H7 (cell line): ENCODE results near the gene EPHB1. TPM values are rescaled to one million over a fixed set of nuclear protein-coding genes. Genes with fewer than 3 reads are reported as not detected.
"Not testable (repeated sequence)": the region's sequence is repeated elsewhere in the genome, so short reads cannot be mapped to it uniquely, and the experiment has no call there.

ENCODE experiments used
- DNase-seq: peaks from one replicate; pipeline ENCODE4 v3.0.0; 2012
- H3K27me3 ChIP-seq: 2 replicates; pipeline ENCODE4 v1.6.0; 2011; ENCODE audit warnings: mild to moderate bottlenecking, low read length; ENCODE audit not compliant: control insufficient read depth, insufficient read depth
- H3K36me3 ChIP-seq: replicated peaks from 2 replicates; pipeline ENCODE4 v1.5.1; 2011; ENCODE audit warnings: low read length; ENCODE audit not compliant: control insufficient read depth, insufficient read depth
- H3K4me3 ChIP-seq: 2 replicates; pipeline ENCODE4 v1.5.1; 2011; ENCODE audit warnings: low read depth, mild to moderate bottlenecking, control low read depth, low read length, moderate library complexity; ENCODE audit not compliant: insufficient read depth
- total RNA-seq: library from RNA; depleted of rRNA; stranded (reverse); fragments of >200 nt; shearing (Covaris generic); gene quantifications from 2 replicates; pipeline ENCODE4 v1.2.3, GENCODE V29; 2014

The EPHB1 gene
- total RNA-seq, 1 experiment from 2014 or later = 3.3 TPM

DNA sequence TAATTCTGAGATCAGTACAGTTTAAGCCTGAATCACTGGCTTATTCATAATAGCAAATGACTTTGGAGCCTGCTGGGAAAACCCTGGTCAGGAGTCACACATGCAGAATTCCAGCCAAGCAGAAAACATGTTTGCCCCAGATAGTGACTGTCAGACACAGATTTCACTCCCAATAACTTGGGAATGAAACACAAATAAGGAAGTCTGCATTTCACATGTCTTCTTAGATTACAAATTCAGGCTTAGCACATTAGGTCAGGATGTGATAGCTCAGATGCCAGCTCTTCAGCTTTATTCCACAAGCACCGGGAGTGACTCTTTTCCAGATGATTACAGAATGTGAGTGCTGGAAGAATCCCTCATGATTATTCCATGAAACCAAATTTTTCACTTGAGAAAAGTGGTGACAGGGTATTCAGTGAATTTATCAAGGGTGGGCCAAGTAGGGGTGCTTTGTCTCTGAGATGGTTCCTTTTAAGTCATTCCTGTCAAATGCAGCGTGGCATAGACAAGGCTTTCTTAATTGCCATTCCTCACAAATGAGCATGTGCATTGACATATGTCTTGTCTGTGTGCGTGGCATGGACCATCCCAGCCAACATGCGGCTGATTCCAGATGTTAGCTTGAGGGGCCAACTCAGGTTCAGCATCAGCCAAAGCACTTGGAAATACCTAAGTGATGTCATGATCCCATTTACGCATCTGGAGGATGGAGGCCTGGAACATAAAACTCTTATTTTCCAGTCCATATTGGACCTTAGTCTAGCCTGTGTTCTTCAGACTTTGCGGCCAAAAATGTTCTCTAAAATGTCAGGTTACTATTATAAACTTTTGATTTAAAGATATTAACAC, 191.0 kb downstream of the EPHB1 start:
- Histone ChIP-seq H3K36me3 (no peaks in the 10 kb centered on the region), H3K27me3 (no peaks in the 10 kb centered on the region; the same call in 1 of the 2 replicates), H3K4me3 (no peak overlapping the region)
- DNase-seq = no peak

DNA sequence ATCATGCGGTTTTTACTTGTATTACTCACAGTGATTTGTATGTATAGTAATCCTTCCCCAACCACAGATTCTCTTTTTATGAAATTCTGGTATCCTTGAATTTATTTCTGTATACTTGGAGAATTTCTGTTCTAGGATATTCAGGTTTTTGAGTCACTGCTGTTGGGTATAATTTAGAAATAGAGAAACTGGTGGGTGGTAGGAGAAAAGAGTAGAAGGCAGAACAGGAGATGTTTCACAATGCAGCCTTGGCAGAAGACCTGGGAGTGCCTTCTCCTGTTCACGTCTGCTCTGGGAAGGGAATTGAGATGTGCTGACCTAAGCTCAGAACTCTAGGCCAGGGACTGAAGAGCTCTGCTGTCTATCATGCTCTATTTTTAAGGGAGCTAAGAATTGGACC, 193.6 kb downstream of the EPHB1 start:
- DNase-seq = no peak
- Histone ChIP-seq H3K4me3 (no peak overlapping the region), H3K27me3 (no peaks in the 10 kb centered on the region; the same call in 1 of the 2 replicates)

DNA sequence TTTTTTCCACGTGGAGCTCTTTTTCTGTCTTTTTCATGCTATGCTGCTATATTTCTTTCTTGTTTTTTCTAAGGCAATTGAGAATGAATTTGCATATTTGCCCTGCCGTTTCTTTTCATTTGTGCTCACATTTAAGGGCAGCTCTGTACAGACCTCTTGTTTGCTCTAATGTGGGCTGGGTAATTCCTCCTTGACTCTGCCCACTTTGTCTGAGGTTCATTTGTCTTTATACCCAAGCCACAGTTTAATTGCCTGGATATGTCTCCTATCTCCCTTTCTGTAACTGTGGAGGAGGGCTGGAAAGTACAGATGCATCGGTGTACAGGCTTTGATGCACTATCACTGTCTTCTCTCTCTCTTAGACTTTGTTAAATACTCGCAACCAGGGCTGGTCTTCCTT, 195.9 kb downstream of the EPHB1 start:
- H3K27me3 ChIP-seq = no peaks in the 10 kb centered on the region
- H3K36me3 ChIP-seq = no peaks in the 10 kb centered on the region
- H3K4me3 ChIP-seq = no peak overlapping the region
- DNase-seq = no peak

More for the DNA sequence above, 193.6 kb downstream of the EPHB1 start:
- H3K36me3 ChIP-seq = no peaks in the 10 kb centered on the region

DNA sequence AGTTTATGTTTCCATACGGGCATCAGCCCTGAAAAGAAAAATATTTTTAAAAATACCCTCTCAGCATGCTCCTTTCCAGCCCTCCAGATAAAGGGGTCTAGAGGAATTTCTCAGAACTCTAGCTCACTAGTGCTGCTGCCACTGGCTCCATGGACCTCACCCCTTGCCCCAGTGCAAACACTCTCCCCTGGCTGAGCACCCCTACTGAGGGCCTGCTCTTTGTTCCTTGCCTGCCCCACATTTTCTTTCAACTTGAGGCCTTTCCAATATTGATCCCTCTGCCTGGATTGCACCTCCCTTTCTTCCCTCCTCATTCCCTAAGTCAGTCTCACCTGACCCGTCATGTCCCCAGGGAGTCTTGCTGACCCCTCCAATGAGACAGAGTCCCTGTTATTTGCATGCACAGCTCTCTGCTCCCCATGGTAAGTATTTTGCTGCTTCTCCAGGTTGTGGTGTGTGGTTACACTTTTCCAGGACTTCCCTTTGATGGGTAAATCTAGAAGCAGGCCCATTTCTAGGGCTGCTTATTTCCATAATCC, 196.5 kb downstream of the EPHB1 start:
- peak; percentile 30 for DNase-seq
- no peaks in the 10 kb centered on the region for H3K27me3 ChIP-seq
- no peaks in the 10 kb centered on the region for H3K36me3 ChIP-seq
- H3K4me3 ChIP-seq = no peak overlapping the region

DNA sequence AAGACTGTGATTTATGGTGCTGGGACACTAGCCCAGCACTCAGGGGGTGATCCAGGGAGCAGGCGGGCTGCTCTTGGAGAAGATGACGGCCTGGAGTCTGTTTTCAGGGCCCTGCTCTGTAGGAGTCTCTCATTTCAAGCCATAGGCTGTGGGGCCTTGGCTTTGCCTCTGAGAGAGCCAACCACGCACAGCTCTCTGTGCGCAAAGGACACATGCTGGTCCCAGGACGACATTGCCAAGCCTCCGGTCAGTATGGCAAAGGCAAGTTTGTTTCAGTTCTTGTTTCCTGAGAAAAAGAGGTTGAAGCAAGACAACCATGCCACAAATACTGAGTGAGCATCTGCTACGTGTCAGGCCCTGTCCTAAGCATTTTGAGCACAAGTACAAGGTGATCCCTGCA, 197.1 kb downstream of the EPHB1 start:
- no peak for DNase-seq
- no peaks in the 10 kb centered on the region for H3K36me3 ChIP-seq
- no peaks in the 10 kb centered on the region for H3K27me3 ChIP-seq
- H3K4me3 ChIP-seq = no peak overlapping the region

DNA sequence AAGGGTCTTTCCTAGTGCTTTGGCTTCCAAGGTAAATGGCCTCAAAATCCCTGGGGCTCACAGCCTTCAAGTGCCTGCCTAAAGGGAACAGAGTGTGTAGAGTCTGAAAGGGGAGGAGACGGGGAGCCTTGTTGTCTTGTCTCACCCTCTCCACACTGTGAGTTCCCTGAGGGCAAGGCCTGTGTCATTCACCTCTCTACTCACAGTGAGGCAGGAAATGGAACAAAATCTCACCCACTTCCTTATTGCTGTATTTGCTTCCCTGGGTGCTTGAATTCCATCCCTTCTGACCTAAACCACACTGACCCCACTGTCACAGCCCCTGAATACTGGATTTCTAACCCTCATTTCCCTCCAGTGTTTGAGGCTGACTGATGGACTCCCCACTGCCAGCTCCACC, 197.5 kb downstream of the EPHB1 start:
- no peak for DNase-seq
- Histone ChIP-seq H3K27me3 (no peaks in the 10 kb centered on the region), H3K4me3 (no peak overlapping the region), H3K36me3 (no peaks in the 10 kb centered on the region)

DNA sequence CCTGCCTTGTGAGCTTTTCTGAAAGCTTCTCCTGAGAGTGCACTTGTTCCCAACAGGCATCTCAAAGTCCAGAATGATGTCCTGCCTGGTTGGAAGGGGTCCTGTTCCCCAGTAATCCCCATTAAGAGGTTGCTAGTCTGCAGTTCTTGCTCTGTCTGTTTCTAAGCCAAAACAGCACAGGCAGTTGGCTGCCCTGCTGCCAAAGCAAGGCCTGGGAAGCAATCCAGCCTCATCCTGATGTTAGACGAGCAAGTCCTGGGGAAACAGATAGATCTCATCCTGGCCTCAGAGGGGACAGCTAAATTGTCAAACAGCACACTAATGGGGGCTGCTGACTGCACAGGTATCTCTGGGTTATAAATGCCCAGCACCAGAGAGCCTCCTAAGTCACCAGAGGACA, 198.0 kb downstream of the EPHB1 start:
- Histone ChIP-seq H3K27me3 (no peaks in the 10 kb centered on the region), H3K36me3 (no peaks in the 10 kb centered on the region), H3K4me3 (no peak overlapping the region)
- DNase-seq = no peak

DNA sequence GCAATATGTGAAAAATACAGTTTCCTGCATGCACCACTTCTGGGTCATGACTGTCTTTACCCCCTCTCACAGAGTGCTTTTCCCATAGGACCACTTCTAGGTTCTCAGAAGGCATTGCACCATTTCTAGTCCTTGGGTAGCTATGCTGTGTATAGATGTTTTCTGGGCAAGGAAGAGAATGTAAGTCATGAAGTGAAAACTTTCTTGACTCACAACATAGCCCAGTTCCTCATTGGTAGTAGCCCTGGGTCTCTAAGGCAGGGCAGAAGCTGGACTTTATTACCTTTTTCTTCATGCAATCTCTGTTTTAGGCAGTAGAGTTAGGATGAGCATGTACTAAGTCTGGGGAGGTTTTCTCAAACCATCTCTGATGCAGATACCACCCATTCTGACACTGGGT, 203.1 kb downstream of the EPHB1 start:
- no peak overlapping the region for H3K4me3 ChIP-seq
- DNase-seq = no peak
- no peaks in the 10 kb centered on the region for H3K27me3 ChIP-seq
- H3K36me3 ChIP-seq = no peaks in the 10 kb centered on the region

DNA sequence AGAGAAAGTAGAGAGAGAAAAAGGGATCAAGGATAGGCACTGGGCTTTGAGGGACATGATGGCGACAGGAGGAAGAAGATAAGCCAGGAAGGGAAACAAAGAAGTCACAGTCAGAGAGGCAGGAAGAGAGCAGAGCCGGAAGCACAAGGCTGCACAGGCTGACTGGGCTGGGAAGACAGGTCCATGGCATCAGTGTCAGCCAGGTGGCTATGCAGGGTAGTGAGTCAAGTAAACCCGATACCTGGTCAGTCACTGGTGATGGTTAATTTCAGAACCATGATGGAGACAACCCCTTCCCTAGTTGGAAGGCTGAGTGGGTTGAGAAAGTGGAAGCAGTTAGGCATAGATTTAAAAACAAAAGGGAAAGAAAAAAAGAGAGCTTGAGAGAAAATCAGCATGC, 203.8 kb downstream of the EPHB1 start:
- Histone ChIP-seq H3K4me3 (no peak overlapping the region), H3K36me3 (no peaks in the 10 kb centered on the region), H3K27me3 (no peaks in the 10 kb centered on the region)
- no peak for DNase-seq

DNA sequence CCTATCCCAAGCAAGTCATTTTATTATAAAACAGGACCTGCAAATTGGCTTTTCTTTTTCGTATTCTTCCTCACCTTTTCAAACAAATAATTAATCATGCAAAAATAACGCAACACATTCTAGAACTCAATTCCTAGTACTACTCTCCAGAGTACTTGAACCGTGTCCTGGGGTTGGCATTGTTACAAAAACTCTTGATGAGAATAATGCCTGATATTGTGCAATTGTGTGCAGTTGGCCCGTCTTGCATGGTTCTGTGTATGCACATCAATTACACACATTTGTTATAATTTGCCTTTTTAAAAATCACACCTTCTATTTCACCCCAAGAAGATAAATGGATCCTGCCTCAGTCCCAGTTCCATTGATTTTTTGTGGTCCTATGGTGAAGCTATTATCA, 205.4 kb downstream of the EPHB1 start:
- Histone ChIP-seq H3K36me3 (no peaks in the 10 kb centered on the region), H3K27me3 (no peaks in the 10 kb centered on the region), H3K4me3 (no peak overlapping the region)
- DNase-seq = no peak

DNA sequence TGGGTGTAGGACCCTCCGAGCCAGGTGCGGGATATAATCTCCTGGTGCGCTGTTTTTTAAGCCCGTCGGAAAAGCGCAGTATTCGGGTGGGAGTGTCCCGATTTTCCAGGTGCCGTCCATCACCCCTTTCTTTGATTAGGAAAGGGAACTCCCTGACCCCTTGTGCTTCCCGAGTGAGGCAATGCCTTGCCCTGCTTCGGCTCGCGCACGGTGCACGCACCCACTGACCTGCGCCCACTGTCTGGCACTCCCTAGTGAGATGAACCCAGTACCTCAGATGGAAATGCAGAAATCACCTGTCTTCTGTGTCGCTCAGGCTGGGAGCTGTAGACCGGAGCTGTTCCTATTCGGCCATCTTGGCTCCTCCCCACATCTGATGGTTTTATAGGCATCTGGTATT, 210.6 kb downstream of the EPHB1 start:
- not testable (repeated sequence) for H3K36me3 ChIP-seq, DNase-seq

DNA sequence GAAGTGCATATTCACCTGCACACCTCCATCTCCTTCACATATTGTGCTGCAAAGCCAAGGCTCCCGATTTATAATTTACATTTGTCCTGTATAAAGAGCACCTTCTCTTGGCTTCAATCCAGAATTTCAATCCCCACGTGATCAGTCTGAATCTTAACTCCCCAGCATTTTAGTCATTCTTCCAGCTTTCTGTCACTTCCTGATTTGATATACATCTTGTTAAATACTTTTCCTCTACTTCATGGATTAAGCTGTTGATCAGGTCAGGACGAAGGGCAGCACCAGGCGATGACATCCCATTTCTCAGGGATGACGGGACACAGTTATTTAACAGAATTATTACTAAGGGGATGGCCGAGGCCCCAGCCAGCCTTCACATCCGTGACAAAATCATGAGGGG, 212.5 kb downstream of the EPHB1 start:
- DNase-seq = no peak
- H3K4me3 ChIP-seq = no peak overlapping the region
- H3K36me3 ChIP-seq = no peaks in the 10 kb centered on the region
- H3K27me3 ChIP-seq = no peaks in the 10 kb centered on the region

More for the DNA sequence above, 210.6 kb downstream of the EPHB1 start:
- not testable (repeated sequence) for H3K27me3 ChIP-seq, H3K4me3 ChIP-seq

DNA sequence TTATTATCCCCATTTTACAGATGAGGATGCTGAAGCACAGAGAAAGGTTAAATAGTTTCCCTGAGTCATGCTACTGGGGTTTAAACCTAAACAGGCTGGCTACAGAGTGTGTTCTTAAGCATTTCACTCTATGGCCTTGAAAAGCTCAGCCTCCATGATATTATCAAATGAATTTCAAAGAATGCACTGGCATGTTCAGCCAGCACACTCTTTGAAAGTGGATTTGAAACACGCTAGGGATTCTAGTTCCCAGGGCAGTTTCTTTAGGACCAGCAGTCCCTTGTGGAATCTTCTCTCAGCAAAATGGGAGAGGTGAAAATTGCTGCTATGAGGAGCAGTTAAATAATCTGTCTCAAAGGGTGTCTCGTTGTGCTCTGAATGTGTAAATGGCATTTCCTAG, 213.3 kb downstream of the EPHB1 start:
- no peak overlapping the region for H3K4me3 ChIP-seq
- no peaks in the 10 kb centered on the region for H3K27me3 ChIP-seq
- DNase-seq = no peak
- H3K36me3 ChIP-seq = no peaks in the 10 kb centered on the region

DNA sequence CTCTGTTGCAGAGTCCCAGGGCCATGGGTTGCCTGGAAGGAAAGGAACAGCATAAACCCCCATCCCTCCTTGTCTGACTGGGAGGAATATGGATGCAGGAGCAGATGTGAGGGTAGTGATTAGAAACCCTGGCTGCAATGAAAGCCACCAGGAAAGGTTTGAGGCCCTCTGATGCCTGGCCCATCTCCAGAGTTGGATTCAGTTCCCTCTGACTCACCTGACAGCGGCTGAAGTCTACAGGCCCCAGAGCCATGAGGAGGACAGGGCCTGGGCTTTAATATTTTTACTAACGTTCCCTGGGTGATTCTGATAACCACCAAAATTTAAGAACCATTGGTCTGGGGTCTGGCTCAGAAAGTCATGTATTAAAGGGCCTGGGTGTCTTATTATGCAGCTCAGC, 214.0 kb downstream of the EPHB1 start:
- Histone ChIP-seq H3K36me3 (no peaks in the 10 kb centered on the region), H3K4me3 (no peak overlapping the region), H3K27me3 (no peaks in the 10 kb centered on the region)
- no peak for DNase-seq

DNA sequence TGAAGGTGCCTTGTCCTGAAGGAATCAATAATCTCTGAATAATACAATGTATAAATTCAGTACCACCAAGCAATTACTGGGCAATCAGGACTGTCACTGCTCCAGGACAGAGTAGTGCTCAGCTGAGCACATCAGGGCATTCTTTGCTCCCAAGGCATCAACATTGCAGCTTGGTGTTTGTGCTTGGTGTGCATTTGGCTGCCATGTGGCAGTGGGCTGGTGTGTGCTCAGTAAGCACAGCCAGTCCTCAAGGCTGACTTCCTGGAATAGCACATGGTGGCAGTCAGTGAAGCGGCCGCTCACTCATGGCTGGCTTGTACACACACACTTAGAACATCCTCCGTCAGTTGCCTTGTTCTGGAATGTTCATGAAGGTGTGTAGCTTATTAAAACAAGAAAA, 217.0 kb downstream of the EPHB1 start:
- H3K4me3 ChIP-seq = no peak overlapping the region
- no peaks in the 10 kb centered on the region for H3K27me3 ChIP-seq
- no peaks in the 10 kb centered on the region for H3K36me3 ChIP-seq
- no peak for DNase-seq
